Endothelial cell of umbilical vein (primary cell): ENCODE data around the gene KCNH8. TPM values are rescaled to one million over a fixed set of nuclear protein-coding genes. Genes with fewer than 3 reads are reported as not detected.

Experiments
- BruUV-seq: library from RNA; stranded (reverse); fragments of 400-500 nt; replicated peaks from 2 replicates; lab custom pipeline; 2021; lab: Mats Ljungman, UMichigan
- CTCF ChIA-PET: fragments of 300-600, 350-600 bp; sonication (Branson Sonifier 250); formaldehyde crosslinking; loops from one replicate; lab custom pipeline; 2021; ENCODE audit warnings: antibody characterized with exemption, inconsistent platforms; lab: Charles Lee
- POLR2A ChIA-PET: fragments of 300-600, 350-600 bp; sonication (Branson Sonifier 250); formaldehyde crosslinking; loops from one replicate; lab custom pipeline; 2021; ENCODE audit warnings: antibody characterized with exemption, inconsistent platforms; lab: Charles Lee
- DNase-seq: peaks from one replicate; pipeline ENCODE4 v3.0.0-alpha.2; 2011; ENCODE audit warnings: low read depth, low spot score
- FAIRE-seq: peaks from 2 replicates; lab custom pipeline; 2011; peaks lifted over from hg19 to GRCh38; lab: Jason Lieb, UNC
- H2AFZ ChIP-seq: 2 replicates; pipeline ENCODE4 v1.6.0; 2012; ENCODE audit warnings: low read depth, low read length, control low read depth, inconsistent platforms
- H3K27ac ChIP-seq: 2 replicates; pipeline ENCODE4 v1.5.1; 2011; ENCODE audit warnings: low read depth, mild to moderate bottlenecking, control low read depth, low read length, moderate library complexity; ENCODE audit not compliant: insufficient read depth
- H3K27me3 ChIP-seq, 2 experiments: 2 replicates each; pipeline versions ENCODE4 v1.6.0 to v1.6.1; 2011; ENCODE audit warnings: low read length in 2 of 2, mixed read lengths in 1 of 2; ENCODE audit not compliant: control insufficient read depth in 2 of 2, insufficient read depth in 2 of 2
- H3K36me3 ChIP-seq, 2 experiments: 2 replicates in 1 of 2; 3 replicates in 1 of 2; pipeline ENCODE4 v1.5.1; 2011; ENCODE audit warnings: low read length in 2 of 2, mild to moderate bottlenecking in 1 of 2, moderate library complexity in 1 of 2; ENCODE audit not compliant: control insufficient read depth in 2 of 2, insufficient read depth in 2 of 2; ENCODE audit errors: extremely low read depth in 1 of 2
- H3K4me1 ChIP-seq: 3 replicates; pipeline ENCODE4 v1.5.1; 2011; ENCODE audit warnings: mild to moderate bottlenecking, low read length; ENCODE audit not compliant: control insufficient read depth, insufficient read depth; ENCODE audit errors: extremely low read depth
- H3K4me2 ChIP-seq: 2 replicates; pipeline ENCODE4 v1.6.1; 2011; ENCODE audit warnings: low read length, control low read depth, mixed read lengths; ENCODE audit not compliant: insufficient read depth
- H3K4me3 ChIP-seq, 3 experiments: fragments of 200-600 bp in 1 of 3; sonication (generic), shearing (Covaris generic) in 1 of 3; replicated peaks in 1 of 3; 2 replicates each; pipeline ENCODE4 v1.5.1; 2011 to 2016; ENCODE audit warnings: control low read depth in 3 of 3, low read length in 3 of 3, mild to moderate bottlenecking in 2 of 3, inconsistent platforms in 1 of 3, low read depth in 1 of 3, moderate library complexity in 1 of 3; ENCODE audit not compliant: insufficient read depth in 1 of 3
- H3K79me2 ChIP-seq: 2 replicates; pipeline ENCODE4 v1.6.0; 2012; ENCODE audit warnings: low read length, inconsistent platforms; ENCODE audit not compliant: control insufficient read depth, insufficient read depth
- H3K9ac ChIP-seq: replicated peaks from 2 replicates; pipeline ENCODE3; 2011; ENCODE audit warnings: low read length, control low read depth; ENCODE audit not compliant: insufficient read depth; ENCODE audit errors: extremely low read depth
- H3K9me1 ChIP-seq: replicated peaks from 3 replicates; pipeline ENCODE4 v1.6.0; 2011; ENCODE audit warnings: mild to moderate bottlenecking, low read length; ENCODE audit not compliant: control insufficient read depth, insufficient read depth; ENCODE audit errors: extremely low read depth
- H3K9me3 ChIP-seq: replicated peaks from 2 replicates; pipeline ENCODE4 v1.5.1; 2012; ENCODE audit warnings: low read length, inconsistent platforms; ENCODE audit not compliant: control insufficient read depth, insufficient read depth
- H4K20me1 ChIP-seq: replicated peaks from 2 replicates; pipeline ENCODE3; 2011; ENCODE audit warnings: mild to moderate bottlenecking, low read length; ENCODE audit not compliant: control insufficient read depth, insufficient read depth; ENCODE audit errors: extremely low read depth
- EZH2 ChIP-seq: IDR thresholded peaks from 2 replicates; pipeline ENCODE4 v1.6.1; 2012; ENCODE audit warnings: borderline replicate concordance, low read depth, mild to moderate bottlenecking, moderate library complexity, low read length, inconsistent platforms; ENCODE audit not compliant: severe bottlenecking
- FOS ChIP-seq: IDR thresholded peaks from 2 replicates; pipeline ENCODE4 v1.6.1; 2011; ENCODE audit warnings: mild to moderate bottlenecking, low read length, moderate library complexity, borderline replicate concordance; ENCODE audit not compliant: insufficient read depth
- GATA2 ChIP-seq: IDR thresholded peaks from 2 replicates; pipeline ENCODE4 v1.7.0; 2011; ENCODE audit warnings: low read depth, mild to moderate bottlenecking, moderate library complexity, mixed read lengths, low read length; ENCODE audit not compliant: insufficient read length, insufficient read depth
- JUN ChIP-seq: IDR thresholded peaks from 2 replicates; pipeline ENCODE4 v1.6.1; 2011; ENCODE audit warnings: borderline replicate concordance, low read depth; ENCODE audit not compliant: insufficient read length, insufficient read depth
- MYC ChIP-seq: IDR thresholded peaks from one replicate; pipeline ENCODE4 v1.6.1; 2011; ENCODE audit warnings: mild to moderate bottlenecking, low read depth, low read length
- POLR2A ChIP-seq: IDR thresholded peaks from 2 replicates; pipeline ENCODE4 v1.6.1; 2012; ENCODE audit warnings: low read depth, mild to moderate bottlenecking, control low read depth, low read length
- POLR2AphosphoS5 ChIP-seq: IDR thresholded peaks from 2 replicates; pipeline ENCODE4 v1.6.1; 2012; ENCODE audit warnings: low read depth, mild to moderate bottlenecking, control low read depth, low read length, moderate library complexity; ENCODE audit not compliant: insufficient read depth
- dilution Hi-C: fragments of 300-500 bp; cut with MboI; formaldehyde crosslinking; loops from one replicate; pipeline ENCODE4 v1.15.0; 2019; ENCODE audit warnings: low sequenced_read_pairs; ENCODE audit not compliant: extremely low pct_ligation_motif_present
- intact Hi-C: fragments of 100-400 bp; cut with micrococcal nuclease; formaldehyde crosslinking; loops from one replicate; pipeline ENCODE4 v1.10.0; 2022
- polyA plus RNA-seq, 4 experiments: library from polyadenylated mRNA; depleted of rRNA in 3 of 4; stranded (reverse) in 3 of 4; unstranded in 1 of 4; fragments of >200 nt; gene quantifications; 2 replicates each; pipeline versions ENCODE4 v1.2.1 to v1.2.3, GENCODE V29; 2011 to 2012; ENCODE audit warnings: missing spikeins in 1 of 4
- total RNA-seq: library from RNA; stranded (reverse); gene quantifications from 2 replicates; pipeline ENCODE4 v1.2.3, GENCODE V29; 2021
- TF ChIP-seq, protein P1 (sequence below), 2 donors: IDR thresholded peaks; 1 replicate in 1 of 2; 2 replicates in 1 of 2; pipeline ENCODE4 v1.5.1; 2011; ENCODE audit warnings: low read length in 2 of 2, mild to moderate bottlenecking in 2 of 2, moderate library complexity in 2 of 2, control low read depth in 1 of 2, inconsistent platforms in 1 of 2, low read depth in 1 of 2; ENCODE audit not compliant: insufficient read depth in 1 of 2; ENCODE audit errors: extremely low read depth in 1 of 2
- TF ChIP-seq, protein P2 (sequence below): IDR thresholded peaks from 2 replicates; pipeline ENCODE4 v1.6.1; 2011; ENCODE audit not compliant: insufficient read depth, insufficient read length

Gene KCNH8
- total and polyA plus RNA-seq, 2 donors (not counting 3 experiments of a cell fraction or from before 2014, with no cell fraction given), result not detected

DNA sequence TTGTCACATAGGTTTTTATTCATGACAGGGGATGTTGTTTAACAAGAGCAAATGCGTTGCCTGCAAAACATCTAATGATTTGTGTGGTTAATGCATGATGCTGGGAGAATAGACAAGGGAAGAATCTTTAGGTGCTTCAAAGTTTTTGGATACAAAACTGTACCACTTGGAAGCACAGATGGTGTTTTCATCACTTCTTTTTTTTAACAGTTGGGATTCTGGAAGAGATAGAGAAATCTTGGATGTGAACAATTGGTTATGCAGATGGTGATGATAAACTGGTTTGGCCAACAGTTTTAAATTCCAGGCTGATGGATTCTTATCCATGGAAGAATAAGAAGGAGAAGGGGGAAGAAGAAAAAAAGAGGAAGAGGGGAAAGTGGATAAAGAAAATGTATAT is 379.4 kb downstream of the KCNH8 start:
- Histone ChIP-seq H3K9me1 (no peaks in the 10 kb centered on the region), H3K9me3 (peaks cover 3% of the 10 kb centered on the region), H3K27me3 (no peaks in the 10 kb centered on the region), H3K4me3 (no peak overlapping the region), H2AFZ (no peak overlapping the region), H3K4me2 (no peak overlapping the region), H3K9ac (no peak overlapping the region), H3K36me3 (no peaks in the 10 kb centered on the region), H3K4me1 (no peaks in the 10 kb centered on the region), H3K27ac (no peak overlapping the region), H4K20me1 (no peaks in the 10 kb centered on the region), H3K79me2 (no peaks in the 10 kb centered on the region)
- ChIA-PET CTCF (no interaction called here), POLR2A (no interaction called here)
- FAIRE-seq (no peak), DNase-seq (no peak)
- TF ChIP-seq, protein P1, sequence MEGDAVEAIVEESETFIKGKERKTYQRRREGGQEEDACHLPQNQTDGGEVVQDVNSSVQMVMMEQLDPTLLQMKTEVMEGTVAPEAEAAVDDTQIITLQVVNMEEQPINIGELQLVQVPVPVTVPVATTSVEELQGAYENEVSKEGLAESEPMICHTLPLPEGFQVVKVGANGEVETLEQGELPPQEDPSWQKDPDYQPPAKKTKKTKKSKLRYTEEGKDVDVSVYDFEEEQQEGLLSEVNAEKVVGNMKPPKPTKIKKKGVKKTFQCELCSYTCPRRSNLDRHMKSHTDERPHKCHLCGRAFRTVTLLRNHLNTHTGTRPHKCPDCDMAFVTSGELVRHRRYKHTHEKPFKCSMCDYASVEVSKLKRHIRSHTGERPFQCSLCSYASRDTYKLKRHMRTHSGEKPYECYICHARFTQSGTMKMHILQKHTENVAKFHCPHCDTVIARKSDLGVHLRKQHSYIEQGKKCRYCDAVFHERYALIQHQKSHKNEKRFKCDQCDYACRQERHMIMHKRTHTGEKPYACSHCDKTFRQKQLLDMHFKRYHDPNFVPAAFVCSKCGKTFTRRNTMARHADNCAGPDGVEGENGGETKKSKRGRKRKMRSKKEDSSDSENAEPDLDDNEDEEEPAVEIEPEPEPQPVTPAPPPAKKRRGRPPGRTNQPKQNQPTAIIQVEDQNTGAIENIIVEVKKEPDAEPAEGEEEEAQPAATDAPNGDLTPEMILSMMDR (IDR thresholded peaks at IDR 0.05; ENCODE audit: extremely low read depth in 1 of 2, insufficient read depth in 1 of 2, low read depth in 1 of 2, low read length in 2 of 2), result no peak
- TF ChIP-seq POLR2AphosphoS5 (no peak), FOS (no peak)
- no TSS peak for BruUV-seq
- intact Hi-C loops (no loop called here), dilution Hi-C loops (no loop called here)

DNA sequence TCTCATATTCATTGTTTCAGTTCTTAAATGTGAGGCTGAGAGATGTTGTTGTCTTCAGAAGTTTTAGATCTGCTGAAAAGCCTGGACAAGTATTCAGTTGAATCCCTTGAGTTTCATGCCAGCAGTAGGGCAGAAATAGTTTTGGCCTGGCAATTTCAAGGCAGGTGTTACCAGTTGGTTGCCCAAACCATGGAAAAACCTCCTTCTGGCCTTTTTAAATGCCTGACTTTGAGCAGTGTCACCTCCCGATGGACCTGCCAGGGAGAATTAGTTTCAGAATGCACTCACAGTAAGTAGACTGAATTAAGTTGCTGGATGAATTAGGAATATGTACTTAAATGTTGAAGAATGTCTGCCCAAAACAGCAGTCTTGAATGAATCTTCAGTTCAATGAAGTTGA is 383.1 kb downstream of the KCNH8 start:
- FAIRE-seq (no peak), DNase-seq (no peak)
- Histone ChIP-seq H3K9me1 (no peaks in the 10 kb centered on the region), H3K9ac (no peak overlapping the region), H3K4me1 (no peaks in the 10 kb centered on the region), H3K27me3 (no peaks in the 10 kb centered on the region), H3K79me2 (no peaks in the 10 kb centered on the region), H3K9me3 (peaks cover 5% of the 10 kb centered on the region), H4K20me1 (no peaks in the 10 kb centered on the region), H3K4me2 (no peak overlapping the region), H3K27ac (no peak overlapping the region), H3K36me3 (no peaks in the 10 kb centered on the region), H2AFZ (no peak overlapping the region), H3K4me3 (no peak overlapping the region)
- ChIA-PET CTCF (no interaction called here), POLR2A (no interaction called here)
- intact Hi-C loops (no loop called here), dilution Hi-C loops (no loop called here)
- TF ChIP-seq MYC (no peak), POLR2A (no peak), POLR2AphosphoS5 (no peak), FOS (no peak), GATA2 (no peak), EZH2 (no peak), JUN (no peak)
- TF ChIP-seq, protein P2, sequence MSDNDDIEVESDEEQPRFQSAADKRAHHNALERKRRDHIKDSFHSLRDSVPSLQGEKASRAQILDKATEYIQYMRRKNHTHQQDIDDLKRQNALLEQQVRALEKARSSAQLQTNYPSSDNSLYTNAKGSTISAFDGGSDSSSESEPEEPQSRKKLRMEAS, result no peak
- TF ChIP-seq, protein P1 (IDR thresholded peaks at IDR 0.05; ENCODE audit: extremely low read depth in 1 of 2, insufficient read depth in 1 of 2, low read depth in 1 of 2, low read length in 2 of 2), result no peak
- no TSS peak for BruUV-seq
